Activated CD4-positive, alpha-beta memory T cell treated with anti-CD3 and anti-CD28 coated beads for 36 hours (primary cell): ENCODE measurements around the gene MB. TPM values are rescaled to one million over a fixed set of nuclear protein-coding genes. Genes with fewer than 3 reads are reported as not detected.
A peak's percentile ranks its signal among the peaks of the same experiment; 100 is the strongest.

ENCODE experiments used
- CTCF ChIA-PET: fragments of 350-600 bp; sonication (Branson Sonifier 250); formaldehyde crosslinking; loops from one replicate; lab custom pipeline; 2021; ENCODE audit warnings: antibody characterized with exemption, inconsistent platforms; lab: Charles Lee
- POLR2A ChIA-PET: fragments of 350-600 bp; sonication (Branson Sonifier 250); formaldehyde crosslinking; loops from one replicate; lab custom pipeline; 2021; ENCODE audit warnings: antibody characterized with exemption; lab: Charles Lee
- DNase-seq: peaks from one replicate; pipeline ENCODE4 v3.0.0-alpha.2; 2020
- H3K27ac Mint-ChIP-seq: one replicate; pipeline ENCODE4 v1.8.0; 2021; ENCODE audit warnings: mixed read lengths
- H3K27me3 Mint-ChIP-seq: one replicate; pipeline ENCODE4 v1.8.0; 2021; ENCODE audit warnings: mixed read lengths
- H3K36me3 Mint-ChIP-seq: one replicate; pipeline ENCODE4 v1.8.0; 2021; ENCODE audit warnings: mixed read lengths
- H3K4me1 Mint-ChIP-seq: one replicate; pipeline ENCODE4 v1.8.0; 2021; ENCODE audit warnings: low read depth, mixed read lengths
- H3K4me3 Mint-ChIP-seq: one replicate; pipeline ENCODE4 v1.8.0; 2021; ENCODE audit warnings: mild to moderate bottlenecking, mixed read lengths
- H3K9me3 Mint-ChIP-seq: one replicate; pipeline ENCODE4 v1.8.0; 2021; ENCODE audit warnings: mixed read lengths
- intact Hi-C: fragments of 100-400 bp; cut with micrococcal nuclease; formaldehyde crosslinking; loops from one replicate; pipeline ENCODE4 v1.15.1; 2023
- total RNA-seq, 2 experiments: library from RNA; stranded (reverse); gene quantifications; one replicate each; pipeline ENCODE4 v1.2.3, GENCODE V29; 2021

MB gene
- total RNA-seq, 2 experiments from 2014 or later = not detected

DNA sequence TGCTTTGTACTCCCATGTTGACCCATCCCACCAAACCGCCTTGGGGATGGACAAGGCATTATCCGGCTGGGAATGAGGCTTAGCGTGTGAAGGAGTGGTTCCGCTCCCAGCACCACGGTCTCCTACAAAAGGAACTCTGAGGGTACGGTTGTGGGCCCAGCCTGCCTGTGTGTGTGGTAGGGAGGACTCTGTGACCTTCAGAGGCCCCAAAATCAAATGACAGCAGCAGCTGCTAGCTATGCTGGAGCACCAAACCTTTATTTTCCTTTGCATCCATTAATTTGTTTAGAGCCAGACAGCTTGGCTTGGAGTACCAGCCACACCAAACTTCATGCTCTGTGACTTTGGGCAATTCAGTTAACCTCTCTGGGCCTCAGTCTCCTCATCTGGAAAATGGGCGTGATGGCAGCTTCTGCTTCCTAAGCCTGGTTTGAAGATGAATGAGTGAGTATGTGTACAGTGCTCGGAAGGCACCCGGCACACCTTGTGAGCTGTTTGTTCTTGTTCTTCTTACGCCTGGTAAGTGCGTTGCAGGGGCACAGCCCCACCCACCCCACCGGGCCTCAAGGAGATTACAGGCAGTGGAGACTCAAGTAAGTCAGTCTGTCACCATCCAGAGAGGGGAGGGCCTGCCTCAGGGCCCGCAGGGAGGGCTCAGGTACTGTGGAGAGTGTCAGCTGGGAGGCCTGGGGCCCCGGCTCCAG, 25.3 kb downstream of the MB start:
- ChIA-PET CTCF (interaction anchor here (1.2 to 1.4 kb wide), 2 partner anchors 8 to 241 kb away, joined by 3 to 5 read pairs; no protein-coding TSS in a partner anchor), POLR2A (no interaction called here)
- Mint-ChIP-seq H3K36me3 (no peaks in the 10 kb centered on the region), H3K27ac (no peak overlapping the region), H3K4me3 (no peak overlapping the region), H3K27me3 (no peaks in the 10 kb centered on the region), H3K4me1 (no peaks in the 10 kb centered on the region), H3K9me3 (no peaks in the 10 kb centered on the region)
- DNase-seq = no peak
- intact Hi-C loops = no loop called here

DNA sequence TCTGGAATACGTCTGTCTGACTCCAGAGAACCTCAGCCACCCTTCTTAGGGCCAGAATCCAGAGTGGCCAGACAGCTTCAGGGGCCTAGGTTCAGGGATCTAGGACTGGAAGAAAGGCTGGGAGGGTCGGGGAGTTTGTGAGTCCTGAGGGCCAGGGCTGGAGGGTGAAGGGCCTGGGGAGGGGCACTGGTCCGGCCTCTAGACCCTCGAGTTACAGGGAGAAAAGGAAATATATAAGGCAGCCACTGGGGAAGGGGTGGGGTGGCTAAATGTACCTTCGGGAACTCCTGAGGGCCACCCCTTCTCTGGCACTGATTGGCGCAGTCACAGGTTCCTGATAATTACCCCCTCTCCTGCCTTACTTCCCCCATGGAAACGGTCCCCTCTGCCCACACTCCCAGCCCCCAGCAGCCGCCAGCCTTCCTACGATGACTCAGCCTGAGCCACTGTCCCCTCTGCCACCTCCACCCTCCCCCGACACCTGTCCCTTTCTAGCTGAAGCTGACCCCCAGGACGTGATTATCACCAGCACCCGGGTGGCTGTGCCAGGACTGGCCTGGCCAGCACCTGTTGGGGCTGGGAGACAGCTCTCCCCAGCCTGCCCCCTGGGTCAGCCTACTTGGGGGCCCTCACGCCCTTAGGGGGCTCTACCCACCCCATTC, 26.4 kb downstream of the MB start:
- no peak for DNase-seq
- H3K27ac Mint-ChIP-seq = no peak overlapping the region
- H3K27me3 Mint-ChIP-seq = no peaks in the 10 kb centered on the region
- no peaks in the 10 kb centered on the region for H3K9me3 Mint-ChIP-seq
- intact Hi-C loops = no loop called here
- POLR2A ChIA-PET = no interaction called here
- no peaks in the 10 kb centered on the region for H3K36me3 Mint-ChIP-seq
- H3K4me3 Mint-ChIP-seq = no peak overlapping the region
- CTCF ChIA-PET = interaction anchor here (1.2 to 1.4 kb wide), 2 partner anchors 7 to 239 kb away, joined by 3 to 5 read pairs; no protein-coding TSS in a partner anchor
- no peaks in the 10 kb centered on the region for H3K4me1 Mint-ChIP-seq

DNA sequence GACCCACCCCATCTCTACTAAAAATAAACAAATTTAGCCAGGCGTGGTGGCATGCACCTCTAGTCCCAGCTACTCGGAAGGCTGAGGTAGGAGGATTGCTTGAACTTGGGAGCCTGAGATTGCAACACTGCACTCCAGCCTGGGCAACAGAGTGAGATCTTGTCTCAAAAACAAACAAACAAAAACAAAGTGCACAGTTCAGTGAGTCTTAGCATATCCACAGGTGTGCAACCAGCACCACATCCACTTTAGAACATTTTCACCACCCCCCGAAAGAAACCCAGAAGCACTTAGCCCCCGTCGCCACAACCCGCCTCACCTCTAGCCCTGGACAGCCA, 27.4 kb downstream of the MB start:
- Mint-ChIP-seq H3K4me3 (no peak overlapping the region), H3K9me3 (no peaks in the 10 kb centered on the region), H3K27me3 (no peaks in the 10 kb centered on the region), H3K4me1 (no peaks in the 10 kb centered on the region), H3K36me3 (no peaks in the 10 kb centered on the region), H3K27ac (no peak overlapping the region)
- ChIA-PET CTCF (no interaction called here), POLR2A (no interaction called here)
- intact Hi-C loops = loop anchor here (10.0 kb wide), 1 partner anchor 55 kb away; no protein-coding TSS in a partner anchor
- DNase-seq = no peak

DNA sequence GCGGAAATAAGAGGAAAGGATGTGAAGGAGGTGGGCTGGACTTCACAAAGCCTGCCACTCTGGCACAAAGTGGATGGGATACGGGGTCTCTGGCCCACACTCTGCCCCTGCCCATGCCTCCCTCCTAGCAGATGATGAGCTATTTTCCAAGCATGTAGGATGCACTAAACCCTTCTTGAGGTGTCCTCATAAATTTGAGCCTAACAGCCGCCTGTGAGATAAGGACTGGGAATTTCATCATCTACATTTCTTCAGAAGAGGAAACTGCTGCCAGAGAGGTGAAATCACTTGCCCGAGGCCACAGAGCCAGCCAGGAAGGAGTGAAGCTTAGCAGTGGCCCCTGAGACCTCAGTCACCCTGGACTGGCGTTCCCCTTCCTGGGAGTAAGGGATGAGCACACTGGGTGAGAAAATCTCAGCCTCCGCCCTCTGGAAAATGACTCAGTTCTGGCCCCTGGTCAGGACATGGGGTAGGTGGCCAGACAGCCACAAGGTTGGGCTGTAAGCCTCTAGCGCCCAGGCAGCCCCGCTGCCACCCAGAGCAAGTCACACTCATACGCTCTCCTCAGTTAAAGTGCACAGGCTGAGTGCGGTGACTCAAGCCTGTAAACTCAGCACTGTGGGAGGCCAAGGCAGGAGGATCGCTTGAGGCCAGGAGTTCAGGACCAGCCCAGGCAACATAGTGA, 27.9 kb downstream of the MB start:
- no peaks in the 10 kb centered on the region for H3K36me3 Mint-ChIP-seq
- H3K9me3 Mint-ChIP-seq = no peaks in the 10 kb centered on the region
- ChIA-PET POLR2A (no interaction called here), CTCF (no interaction called here)
- intact Hi-C loops = loop anchor here (10.0 kb wide), 1 partner anchor 54 kb away; no protein-coding TSS in a partner anchor
- H3K27me3 Mint-ChIP-seq = no peaks in the 10 kb centered on the region
- no peak overlapping the region for H3K4me3 Mint-ChIP-seq
- H3K27ac Mint-ChIP-seq = no peak overlapping the region
- no peak for DNase-seq
- no peaks in the 10 kb centered on the region for H3K4me1 Mint-ChIP-seq

DNA sequence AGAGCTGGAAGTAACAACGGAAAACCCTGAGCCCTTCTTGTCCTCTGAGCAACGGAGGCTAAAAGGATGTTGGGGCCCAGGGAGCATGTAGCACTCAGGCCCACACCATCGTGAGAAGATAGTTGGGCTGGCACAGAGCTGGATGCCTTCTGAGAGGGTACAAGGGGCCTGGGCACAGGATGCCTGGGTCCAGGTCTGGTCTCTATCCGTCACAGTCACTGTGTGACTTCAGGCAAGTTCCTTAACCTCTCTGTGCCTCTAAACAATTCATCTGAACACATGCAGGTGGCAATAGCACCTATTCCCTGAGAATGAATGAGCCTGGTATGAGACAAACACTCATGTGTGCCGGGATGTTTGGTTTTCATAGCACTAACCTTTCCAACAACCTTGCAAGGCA, 29.2 kb downstream of the MB start:
- POLR2A ChIA-PET = interaction anchor here (0.6 kb wide), 1 partner anchor 233 kb away, joined by 3 read pairs; no protein-coding TSS in a partner anchor
- Mint-ChIP-seq H3K27me3 (no peaks in the 10 kb centered on the region), H3K4me3 (no peak overlapping the region), H3K36me3 (no peaks in the 10 kb centered on the region), H3K27ac (no peak overlapping the region), H3K9me3 (no peaks in the 10 kb centered on the region), H3K4me1 (no peaks in the 10 kb centered on the region)
- CTCF ChIA-PET = no interaction called here
- intact Hi-C loops = loop anchor here (10.0 kb wide), 1 partner anchor 53 kb away; no protein-coding TSS in a partner anchor
- no peak for DNase-seq

DNA sequence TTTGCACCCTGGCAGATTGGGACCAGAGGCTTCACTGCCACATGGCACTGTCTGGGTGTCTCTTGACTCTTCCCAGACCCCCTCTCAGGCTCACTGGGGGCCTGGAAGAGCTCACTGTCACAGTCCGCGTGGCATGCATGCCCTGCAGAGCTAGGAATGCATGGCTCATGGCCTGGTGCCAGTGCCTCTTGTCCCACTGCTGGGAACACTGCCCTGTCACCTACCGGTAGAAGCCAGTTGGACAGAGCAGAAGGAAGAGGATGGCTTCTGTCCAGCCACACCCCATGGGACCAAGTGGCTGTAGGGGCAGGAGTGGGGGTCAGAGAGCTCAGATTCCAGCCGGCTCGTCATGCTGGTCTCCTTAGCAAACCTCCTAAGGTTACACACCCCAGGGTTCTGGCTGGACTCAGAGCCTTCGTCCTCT, 29.7 kb downstream of the MB start:
- intact Hi-C loops = loop anchor here (10.0 kb wide), 1 partner anchor 53 kb away; no protein-coding TSS in a partner anchor
- no peaks in the 10 kb centered on the region for H3K36me3 Mint-ChIP-seq
- H3K4me1 Mint-ChIP-seq = no peaks in the 10 kb centered on the region
- H3K27me3 Mint-ChIP-seq = no peaks in the 10 kb centered on the region
- no peak overlapping the region for H3K27ac Mint-ChIP-seq
- no peak for DNase-seq
- no peaks in the 10 kb centered on the region for H3K9me3 Mint-ChIP-seq
- H3K4me3 Mint-ChIP-seq = no peak overlapping the region
- POLR2A ChIA-PET = interaction anchor here (0.6 kb wide), 1 partner anchor 232 kb away, joined by 3 read pairs; no protein-coding TSS in a partner anchor
- CTCF ChIA-PET = no interaction called here

DNA sequence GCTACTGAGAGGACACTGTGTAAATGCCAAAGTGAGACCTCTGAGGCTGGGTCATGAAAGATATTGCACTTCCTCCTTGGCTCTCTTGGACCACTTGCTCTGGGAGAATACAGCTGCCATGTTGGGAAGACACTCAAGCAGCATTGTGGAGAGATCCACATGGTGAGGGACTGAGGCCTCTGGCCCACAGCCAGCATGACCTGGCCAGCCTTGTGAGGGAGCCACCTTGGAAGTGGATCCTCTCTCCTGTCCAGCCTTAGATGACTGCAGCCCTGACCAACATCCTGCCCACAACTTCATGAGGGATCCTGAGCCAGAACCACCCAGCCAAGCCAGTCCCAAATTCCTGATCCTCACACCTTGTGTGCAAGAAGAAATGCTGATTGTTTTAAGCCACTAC, 30.4 kb downstream of the MB start:
- no peaks in the 10 kb centered on the region for H3K27me3 Mint-ChIP-seq
- no peaks in the 10 kb centered on the region for H3K36me3 Mint-ChIP-seq
- intact Hi-C loops = loop anchor here (10.0 kb wide), 1 partner anchor 52 kb away; no protein-coding TSS in a partner anchor
- no peak for DNase-seq
- ChIA-PET CTCF (no interaction called here), POLR2A (no interaction called here)
- H3K27ac Mint-ChIP-seq = no peak overlapping the region
- H3K4me1 Mint-ChIP-seq = no peaks in the 10 kb centered on the region
- H3K9me3 Mint-ChIP-seq = no peaks in the 10 kb centered on the region
- H3K4me3 Mint-ChIP-seq = no peak overlapping the region

DNA sequence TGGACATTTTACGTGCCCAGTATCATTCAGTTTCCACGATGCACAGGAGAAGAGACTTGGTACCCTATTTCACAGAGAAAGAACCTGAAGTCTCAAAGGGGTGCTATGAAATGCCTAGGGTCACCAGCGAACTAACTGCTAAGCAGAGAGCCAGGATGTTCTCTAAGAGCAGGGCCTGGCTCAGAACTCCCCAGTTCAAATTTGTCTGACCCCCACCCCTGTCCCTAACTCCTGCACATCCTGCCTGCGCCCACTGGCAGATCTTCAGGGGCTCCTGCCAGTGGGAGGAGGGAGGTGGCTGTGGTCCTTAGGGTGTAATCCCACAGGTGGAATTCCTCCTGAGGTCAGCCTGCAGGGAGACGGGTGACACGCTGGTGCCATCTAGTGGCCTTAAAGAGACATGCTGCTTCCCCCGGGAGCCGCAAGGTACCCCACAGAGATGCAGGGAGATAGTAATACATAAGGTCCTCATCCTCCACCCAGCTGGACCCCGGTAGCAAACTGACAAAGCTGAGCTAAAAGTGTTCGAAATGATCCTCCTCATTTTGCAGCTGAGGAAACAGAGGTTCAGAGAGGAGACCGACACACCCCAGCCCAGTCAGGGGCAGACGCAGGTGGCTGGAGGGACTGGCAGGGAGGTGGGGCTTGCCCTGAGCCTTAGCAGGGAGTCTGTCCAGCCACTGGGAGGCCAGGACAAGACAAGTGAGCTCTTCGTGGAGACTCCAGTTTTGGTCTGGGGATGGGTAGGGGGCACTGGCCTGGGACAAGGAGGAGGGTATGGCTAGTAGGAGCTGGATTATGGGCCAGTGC, 34.1 kb downstream of the MB start:
- Mint-ChIP-seq H3K27ac (no peak overlapping the region), H3K4me3 (no peak overlapping the region), H3K9me3 (no peaks in the 10 kb centered on the region), H3K36me3 (no peaks in the 10 kb centered on the region), H3K4me1 (no peaks in the 10 kb centered on the region), H3K27me3 (no peaks in the 10 kb centered on the region)
- ChIA-PET POLR2A (no interaction called here), CTCF (interaction anchor here (0.6 to 3.5 kb wide), 22 partner anchors 8 to 272 kb away, joined by 3 to 41 read pairs (median 4); partner anchors contain the start of gene RASD2)
- intact Hi-C loops = loop anchor here (1.0 to 10.0 kb wide), 3 partner anchors 48 to 233 kb away; no protein-coding TSS in a partner anchor
- peak; percentile 64 for DNase-seq

DNA sequence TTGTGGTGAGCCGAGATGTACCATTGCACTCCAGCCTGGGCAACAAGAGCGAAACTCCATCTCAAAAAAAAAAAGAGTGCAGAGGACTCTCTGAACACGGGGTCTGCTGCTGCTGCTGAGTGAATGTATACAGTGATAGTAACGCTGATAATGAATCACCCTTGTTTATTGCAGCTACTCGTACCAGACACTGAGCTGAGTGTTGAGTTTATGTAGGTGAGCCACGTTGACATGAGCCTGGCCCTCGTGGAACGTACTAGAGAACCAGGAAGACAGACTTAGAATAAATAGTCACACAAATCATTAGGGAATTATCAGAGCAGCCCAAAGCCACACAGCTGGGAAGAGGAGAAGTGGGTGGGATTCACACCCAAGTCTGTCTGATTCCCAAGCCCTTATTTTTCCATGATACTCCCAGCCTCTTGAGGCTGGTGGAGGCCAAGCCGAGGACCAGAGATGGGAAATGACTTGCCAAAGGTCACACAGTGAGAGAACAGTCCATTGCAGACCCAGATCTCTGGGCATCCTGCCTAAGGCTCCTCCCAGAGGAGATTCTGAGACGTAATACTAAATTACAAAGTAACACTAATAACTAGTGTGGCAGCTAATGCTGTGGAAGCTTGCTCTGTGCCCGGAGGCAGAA, 34.8 kb downstream of the MB start:
- no peak for DNase-seq
- H3K27ac Mint-ChIP-seq = no peak overlapping the region
- intact Hi-C loops = loop anchor here (2.0 to 10.0 kb wide), 2 partner anchors 48 to 152 kb away; no protein-coding TSS in a partner anchor
- ChIA-PET CTCF (interaction anchor here (0.8 to 3.5 kb wide), 10 partner anchors 10 to 234 kb away, joined by 3 to 41 read pairs (median 6); partner anchors contain the start of gene RASD2), POLR2A (no interaction called here)
- no peaks in the 10 kb centered on the region for H3K36me3 Mint-ChIP-seq
- no peaks in the 10 kb centered on the region for H3K9me3 Mint-ChIP-seq
- H3K4me3 Mint-ChIP-seq = no peak overlapping the region
- no peaks in the 10 kb centered on the region for H3K27me3 Mint-ChIP-seq
- H3K4me1 Mint-ChIP-seq = no peaks in the 10 kb centered on the region

DNA sequence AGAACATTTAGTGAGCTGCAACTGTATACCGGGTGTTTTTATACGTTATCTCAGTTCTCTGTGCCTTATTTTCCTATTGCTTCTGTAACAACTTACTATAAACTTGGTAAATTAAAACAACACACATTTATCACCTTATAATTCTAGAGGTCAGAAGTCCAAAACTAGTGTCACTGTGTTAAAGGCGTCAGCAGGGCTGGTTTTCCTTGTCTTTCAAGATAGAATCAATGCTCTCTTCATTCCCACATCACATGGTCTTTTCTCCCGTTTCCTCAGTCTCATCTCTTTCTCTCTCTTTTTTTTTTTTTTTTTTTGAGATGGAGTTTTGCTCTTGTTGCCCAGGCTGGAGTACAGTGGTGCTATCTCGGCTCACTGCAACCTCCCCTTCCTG, 36.1 kb downstream of the MB start:
- no peaks in the 10 kb centered on the region for H3K9me3 Mint-ChIP-seq
- ChIA-PET POLR2A (no interaction called here), CTCF (interaction anchor here (1.0 to 3.2 kb wide), 6 partner anchors 9 to 485 kb away, joined by 3 to 38 read pairs (median 4); no protein-coding TSS in a partner anchor)
- no peaks in the 10 kb centered on the region for H3K27me3 Mint-ChIP-seq
- no peak overlapping the region for H3K4me3 Mint-ChIP-seq
- H3K36me3 Mint-ChIP-seq = no peaks in the 10 kb centered on the region
- no peak overlapping the region for H3K27ac Mint-ChIP-seq
- H3K4me1 Mint-ChIP-seq = no peaks in the 10 kb centered on the region
- no peak for DNase-seq
- intact Hi-C loops = loop anchor here (10.0 kb wide), 1 partner anchor 46 kb away; no protein-coding TSS in a partner anchor
